HG03097 (cell line): ENCODE measurements around the gene CCDC149.

Experiments used
- ATAC-seq: cut with Tn5 transposase; IDR thresholded peaks from one replicate; pipeline ENCODE4 v1.9.1; 2021; ENCODE audit not compliant: unreplicated experiment, low FRiP score

Gene CCDC149

DNA sequence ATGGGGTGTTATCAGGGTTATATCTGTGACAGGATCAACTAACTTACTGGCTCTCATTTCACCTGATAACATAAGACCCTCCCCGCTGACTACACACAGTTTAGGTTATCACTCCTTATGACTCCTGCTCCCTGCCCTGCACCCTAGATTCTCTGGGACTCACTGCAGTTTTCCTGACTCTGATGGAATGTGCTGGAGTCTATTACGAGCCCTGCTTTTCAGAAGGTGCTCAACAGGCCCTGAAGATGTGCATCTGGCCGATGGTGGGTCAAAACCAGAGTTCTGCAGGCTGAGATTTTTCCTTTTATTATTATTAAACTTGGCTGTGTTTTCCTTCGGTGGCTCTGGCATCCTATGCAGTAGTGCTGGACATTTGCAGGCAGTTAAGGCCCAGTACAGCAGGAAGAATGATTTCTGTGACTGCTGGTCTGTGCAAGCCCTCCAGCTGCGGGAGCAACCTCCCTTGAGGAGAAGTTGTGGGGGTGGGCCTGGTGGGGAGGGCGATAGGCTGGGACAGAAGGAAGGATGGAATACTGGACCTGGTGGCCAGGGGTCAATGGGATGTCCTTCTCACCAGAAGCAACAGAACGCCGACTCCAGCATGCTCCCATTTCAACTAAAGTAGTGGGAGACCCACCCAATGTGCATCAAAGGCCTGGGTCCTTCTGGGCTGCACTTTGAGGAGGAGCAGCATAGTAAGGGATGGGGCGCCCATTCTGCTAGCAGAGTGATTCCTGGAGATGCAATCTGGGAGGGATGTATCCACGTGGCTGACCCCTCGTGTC is 106.4 kb downstream of the CCDC149 start:
- ATAC-seq, result no peak

DNA sequence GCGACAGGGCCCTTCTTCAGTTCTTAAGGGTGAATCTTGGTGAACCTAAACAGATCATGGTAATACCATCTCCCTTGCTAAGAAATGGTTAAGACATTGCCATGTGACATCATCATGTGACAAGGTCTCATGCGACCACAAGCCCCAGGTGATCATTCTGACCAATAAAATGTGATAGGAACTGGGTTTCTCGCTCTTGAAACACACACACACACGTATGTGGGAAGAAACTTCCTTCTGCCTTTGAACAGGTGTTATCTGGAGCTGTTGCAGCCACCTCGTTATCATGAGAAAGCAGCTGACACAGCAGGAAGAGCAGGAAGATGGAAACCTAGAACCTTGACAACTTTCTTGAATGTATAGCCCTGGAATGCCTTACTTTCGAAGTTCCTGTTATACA is 107.3 kb downstream of the CCDC149 start:
- no peak for ATAC-seq

DNA sequence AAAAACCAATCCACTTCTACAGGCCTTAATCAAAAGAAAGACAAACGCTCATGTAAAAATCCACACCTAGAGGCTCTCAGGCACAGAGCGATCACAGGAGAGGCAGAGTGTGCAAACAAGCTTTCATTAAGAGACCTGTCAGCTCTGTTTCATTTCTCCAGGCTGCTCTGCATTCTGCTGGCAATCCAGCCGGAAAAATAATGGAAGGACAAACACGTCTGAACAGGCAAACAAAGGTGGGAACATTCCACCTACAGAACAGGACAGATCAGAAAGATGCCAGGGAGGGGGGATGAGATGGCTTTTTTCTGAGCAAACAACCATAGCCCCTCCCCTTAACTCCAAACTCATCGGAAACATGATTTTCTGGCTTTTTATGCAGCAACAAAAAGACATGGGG is 107.8 kb downstream of the CCDC149 start:
- ATAC-seq, result no peak

DNA sequence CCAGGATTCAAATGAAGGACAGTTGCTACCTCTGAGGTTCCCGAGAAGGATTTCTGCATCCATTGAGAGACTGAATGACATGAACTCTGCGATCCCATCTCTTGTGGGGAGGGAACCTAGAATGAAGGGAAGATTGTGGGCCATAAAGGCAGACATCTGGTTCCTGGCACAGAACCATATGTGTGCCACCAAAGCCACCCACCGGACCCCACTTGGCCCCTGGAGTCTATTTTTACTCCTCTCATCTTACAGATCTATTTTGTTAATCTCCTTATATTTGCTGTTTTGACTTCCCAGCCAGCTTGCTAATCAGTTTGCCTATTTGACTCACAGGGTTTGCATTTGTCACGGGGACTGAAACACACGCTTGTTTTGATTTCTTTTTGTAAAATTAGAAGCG is 110.2 kb downstream of the CCDC149 start:
- no peak for ATAC-seq

DNA sequence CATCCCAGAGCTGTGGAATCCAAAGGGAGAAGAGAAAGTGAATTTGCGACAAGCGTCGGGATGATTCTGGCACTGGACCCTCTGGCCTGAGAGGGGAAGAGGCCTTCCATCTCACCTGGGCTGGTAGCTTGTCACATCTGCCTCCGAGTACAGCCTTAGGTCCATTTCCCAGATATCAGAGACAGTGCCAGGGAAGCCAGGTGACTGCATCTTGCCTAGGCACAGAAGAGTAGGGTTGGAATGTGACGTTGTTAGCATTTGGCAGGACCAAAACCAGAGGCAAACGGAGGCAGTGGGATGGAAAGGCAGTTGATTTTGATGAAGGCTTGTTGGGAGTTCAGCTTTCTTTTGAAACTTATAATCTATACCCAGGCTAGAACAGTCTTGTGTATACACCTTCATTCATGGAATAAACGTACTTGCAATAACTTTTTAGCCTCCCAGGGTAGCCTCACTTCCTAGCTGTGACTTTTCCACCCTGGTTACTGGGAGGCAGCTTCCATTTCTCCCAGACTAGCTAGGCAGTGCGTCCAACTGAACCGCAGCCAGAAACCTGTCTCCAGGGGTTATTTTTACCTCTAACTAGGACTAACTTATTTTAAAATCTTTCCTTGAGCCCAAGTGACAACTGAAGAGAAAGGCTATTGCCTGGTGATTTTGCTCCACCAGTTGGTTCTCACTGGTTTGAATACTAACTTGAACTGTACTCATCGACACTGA is 111.5 kb downstream of the CCDC149 start:
- no peak for ATAC-seq

DNA sequence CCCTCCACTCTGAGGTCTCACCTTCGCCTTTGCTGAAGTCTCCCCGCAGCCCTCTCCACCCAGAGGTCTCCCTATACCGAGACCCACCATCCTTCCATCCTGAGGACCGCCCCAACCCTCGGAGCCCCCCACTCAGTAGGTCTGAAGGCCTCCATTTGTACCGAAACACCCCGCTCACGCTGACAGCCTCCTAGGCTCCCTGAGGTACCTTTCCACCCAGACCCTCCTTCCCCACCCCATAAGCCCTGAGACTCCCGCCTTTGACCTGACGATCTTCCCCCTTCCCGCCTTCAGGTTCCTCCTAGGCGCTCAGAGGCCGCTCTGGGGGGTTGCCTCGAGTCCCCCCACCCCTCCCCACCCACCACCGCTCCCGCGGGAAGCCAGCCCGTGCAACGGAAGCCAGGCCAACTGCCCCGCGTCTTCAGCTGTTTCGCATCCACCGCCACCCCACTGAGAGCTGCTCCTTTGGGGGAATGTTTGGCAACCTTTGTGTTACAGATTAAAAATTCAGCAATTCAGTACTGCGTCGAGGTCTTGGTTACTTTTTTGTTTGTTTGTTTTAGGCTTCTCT is 112.4 kb downstream of the CCDC149 start:
- ATAC-seq, result no peak

DNA sequence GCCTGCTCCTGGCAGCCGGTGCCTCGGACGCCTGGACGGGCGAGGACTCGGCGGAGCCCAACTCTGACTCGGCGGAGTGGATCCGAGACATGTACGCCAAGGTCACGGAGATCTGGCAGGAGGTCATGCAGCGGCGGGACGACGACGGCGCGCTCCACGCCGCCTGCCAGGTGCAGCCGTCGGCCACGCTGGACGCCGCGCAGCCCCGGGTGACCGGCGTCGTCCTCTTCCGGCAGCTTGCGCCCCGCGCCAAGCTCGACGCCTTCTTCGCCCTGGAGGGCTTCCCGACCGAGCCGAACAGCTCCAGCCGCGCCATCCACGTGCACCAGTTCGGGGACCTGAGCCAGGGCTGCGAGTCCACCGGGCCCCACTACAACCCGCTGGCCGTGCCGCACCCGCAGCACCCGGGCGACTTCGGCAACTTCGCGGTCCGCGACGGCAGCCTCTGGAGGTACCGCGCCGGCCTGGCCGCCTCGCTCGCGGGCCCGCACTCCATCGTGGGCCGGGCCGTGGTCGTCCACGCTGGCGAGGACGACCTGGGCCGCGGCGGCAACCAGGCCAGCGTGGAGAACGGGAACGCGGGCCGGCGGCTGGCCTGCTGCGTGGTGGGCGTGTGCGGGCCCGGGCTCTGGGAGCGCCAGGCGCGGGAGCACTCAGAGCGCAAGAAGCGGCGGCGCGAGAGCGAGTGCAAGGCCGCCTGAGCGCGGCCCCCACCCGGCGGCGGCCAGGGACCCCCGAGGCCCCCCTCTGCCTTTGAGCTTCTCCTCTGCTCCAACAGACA is 113.1 kb downstream of the CCDC149 start:
- ATAC-seq, result no peak

DNA sequence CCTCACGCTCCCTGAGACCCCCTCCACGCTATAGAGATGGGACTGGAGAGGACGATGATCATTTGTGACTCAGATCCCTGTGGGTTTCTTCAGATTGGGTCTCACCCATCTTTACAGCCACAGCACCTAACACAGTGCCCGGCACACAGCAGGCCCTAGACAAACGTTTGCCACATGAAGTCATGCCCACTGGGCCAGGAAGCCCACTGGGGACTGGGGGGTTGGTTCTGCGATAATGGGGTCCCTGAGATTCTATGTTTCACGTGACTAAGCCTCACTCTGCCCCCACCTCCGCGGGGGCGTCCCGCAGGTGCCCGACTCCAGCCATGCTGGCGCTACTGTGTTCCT is 113.7 kb downstream of the CCDC149 start:
- ATAC-seq, result no peak

DNA sequence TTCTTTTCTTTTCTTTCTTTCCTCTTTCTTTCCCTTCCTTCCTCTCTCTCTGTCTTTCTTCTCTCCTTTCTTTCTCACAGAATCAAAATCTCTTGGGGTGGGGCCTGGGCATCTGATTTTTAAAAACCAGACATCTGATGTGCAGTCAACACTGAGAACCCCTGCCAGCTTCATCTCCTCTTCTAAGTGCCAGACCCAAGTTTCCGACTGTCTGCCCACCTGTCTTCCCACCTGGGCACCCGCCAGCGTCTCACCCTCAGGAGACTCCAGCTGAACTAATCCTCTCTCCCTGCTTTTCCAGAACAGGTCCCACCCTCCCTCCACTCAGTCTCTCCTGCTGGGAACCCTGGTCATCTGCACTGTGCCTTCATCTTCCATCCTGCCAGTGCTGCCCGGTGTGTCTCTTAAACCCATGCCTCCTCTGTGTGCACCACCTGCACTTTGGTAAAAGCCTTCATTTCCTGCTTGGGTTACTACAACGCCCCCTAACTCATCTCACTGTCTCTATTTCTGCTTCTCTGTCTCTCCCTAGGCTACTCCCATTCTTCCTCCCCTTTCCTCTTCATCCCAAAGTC is 114.7 kb downstream of the CCDC149 start:
- no peak for ATAC-seq

DNA sequence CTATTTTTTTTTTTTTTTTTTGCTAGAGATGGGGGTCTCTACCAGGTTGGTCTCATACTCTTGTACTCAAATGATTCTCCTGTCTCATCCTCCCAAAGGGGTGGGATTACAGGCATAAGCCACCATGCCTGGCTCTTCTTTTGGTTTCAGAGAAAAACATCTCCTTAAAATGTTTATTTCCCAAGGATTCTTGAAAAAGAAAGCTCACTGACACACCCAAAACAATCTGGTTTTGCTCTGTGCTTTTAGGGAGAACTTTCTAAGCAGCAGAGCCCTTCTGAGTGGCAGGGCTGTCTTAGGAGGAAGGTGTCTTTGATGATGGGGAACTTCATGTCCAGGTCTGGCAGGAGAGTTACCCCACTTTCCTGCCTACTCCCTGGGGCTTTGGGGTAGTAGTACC is 116.2 kb downstream of the CCDC149 start:
- ATAC-seq, result no peak

DNA sequence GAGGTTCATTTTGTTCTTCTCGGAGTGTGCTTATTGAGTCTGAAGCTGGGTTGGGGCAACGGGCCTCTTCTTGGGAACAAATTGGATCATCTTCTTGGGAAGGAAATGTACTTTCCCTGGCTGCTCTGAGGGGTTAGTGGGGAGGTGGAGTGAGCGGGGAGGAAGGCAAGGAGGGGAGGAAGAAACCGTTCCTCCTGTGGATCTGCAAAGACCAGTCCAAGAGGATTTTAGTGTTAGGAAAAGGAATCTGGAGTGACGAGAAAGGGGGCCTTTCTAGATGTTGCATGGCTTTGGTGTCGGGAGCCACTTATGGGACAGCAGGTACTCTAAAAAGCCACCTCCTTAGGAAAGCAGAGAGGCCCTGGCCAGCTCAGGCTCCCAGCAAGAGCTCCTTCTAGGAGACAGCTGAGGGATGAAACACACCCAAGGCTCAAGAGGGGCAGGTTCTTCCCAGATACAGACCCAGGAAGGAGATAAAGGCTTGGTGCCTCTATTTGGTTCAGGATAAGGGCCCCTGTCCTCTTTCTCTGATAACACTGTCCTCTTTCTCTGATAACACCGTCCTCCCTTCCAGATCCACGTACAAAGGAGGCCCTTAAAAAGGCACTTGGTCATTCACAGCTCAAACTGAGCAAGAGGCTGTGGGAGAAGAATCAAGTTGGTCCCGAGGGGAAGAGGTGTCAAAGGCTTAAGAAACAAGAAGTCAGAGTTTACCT is 117.0 kb downstream of the CCDC149 start:
- ATAC-seq, result no peak

DNA sequence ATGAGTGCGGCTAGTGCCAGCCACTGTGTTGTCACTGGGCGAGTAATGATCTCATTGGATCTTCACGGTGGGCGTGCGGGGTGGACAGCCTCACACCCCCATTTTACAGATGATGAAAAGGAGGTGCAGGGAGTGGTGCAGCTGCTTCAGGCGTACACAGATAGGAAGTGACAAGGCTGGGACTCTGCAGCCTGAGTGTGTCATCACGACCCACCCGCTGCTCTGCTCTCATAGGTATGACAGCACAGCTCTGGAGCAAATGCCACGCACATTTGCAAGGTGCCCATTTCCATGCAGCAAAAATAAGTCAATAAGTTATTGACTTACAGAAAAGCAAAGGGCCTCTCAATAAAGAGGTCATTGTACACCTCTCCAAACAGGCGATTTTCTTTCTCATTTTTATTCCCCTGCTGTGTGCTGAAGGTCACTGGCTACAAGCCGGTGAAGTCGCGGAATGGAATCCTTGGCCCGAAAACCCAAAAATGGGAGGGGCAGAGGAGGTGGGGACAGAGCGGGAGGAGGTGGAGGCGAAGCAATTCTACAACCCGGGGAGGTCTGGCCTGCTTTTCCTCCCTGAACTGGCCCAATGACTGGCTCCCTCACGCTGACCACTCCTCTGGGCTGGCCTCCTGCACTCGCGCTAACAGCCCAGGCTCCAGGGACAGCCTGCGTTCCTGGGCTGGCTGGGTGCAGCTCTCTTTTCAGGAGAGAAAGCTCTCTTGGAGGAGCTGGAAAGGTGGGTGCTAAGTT is 117.8 kb downstream of the CCDC149 start, which contains the start of gene SOD3:
TSS of gene SOD3 (plus strand) at position 658 of the 750 bp plus-strand sequence. CDS start 3,949 bp downstream, outside the sequence.
- ATAC-seq, result no peak

DNA sequence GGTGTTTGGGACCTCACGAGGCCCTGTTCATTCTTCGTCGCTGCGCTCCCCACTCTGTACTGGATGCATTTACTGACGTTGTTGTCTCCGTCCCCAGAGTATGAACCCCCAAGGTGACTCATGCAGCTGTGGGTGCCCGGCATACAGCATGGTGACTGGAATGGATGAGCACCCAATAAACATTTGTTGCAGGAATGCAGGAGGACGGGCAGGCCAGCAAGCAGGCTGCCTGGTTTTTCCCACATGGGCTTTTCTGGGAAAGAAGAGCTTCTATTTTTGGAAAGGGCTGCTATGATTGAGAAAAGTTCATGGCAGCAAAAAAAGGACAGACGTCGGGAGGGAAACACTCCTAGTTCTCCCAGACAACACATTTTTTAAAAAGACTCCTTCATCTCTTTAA is 118.4 kb downstream of the CCDC149 start:
- ATAC-seq, result no peak

DNA sequence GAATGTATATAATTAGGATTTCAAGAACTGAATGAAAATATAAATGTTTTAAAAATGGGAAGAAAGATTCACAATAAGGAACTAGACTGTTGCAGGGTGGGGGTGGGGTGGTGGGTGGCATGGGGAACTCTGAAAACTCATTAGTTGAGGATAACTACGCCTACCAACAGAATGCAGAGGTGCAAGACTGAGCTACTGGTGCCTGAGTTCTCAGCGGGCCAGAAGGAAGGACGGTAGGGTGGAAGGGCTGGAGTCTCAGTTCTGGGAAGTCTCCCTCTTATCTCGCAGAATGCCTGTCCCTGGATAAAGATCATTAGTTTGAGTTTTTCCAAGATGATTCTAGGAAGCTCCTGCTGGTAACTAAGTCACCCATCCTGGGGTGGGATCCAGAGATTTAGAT is 118.8 kb downstream of the CCDC149 start:
- no peak for ATAC-seq

DNA sequence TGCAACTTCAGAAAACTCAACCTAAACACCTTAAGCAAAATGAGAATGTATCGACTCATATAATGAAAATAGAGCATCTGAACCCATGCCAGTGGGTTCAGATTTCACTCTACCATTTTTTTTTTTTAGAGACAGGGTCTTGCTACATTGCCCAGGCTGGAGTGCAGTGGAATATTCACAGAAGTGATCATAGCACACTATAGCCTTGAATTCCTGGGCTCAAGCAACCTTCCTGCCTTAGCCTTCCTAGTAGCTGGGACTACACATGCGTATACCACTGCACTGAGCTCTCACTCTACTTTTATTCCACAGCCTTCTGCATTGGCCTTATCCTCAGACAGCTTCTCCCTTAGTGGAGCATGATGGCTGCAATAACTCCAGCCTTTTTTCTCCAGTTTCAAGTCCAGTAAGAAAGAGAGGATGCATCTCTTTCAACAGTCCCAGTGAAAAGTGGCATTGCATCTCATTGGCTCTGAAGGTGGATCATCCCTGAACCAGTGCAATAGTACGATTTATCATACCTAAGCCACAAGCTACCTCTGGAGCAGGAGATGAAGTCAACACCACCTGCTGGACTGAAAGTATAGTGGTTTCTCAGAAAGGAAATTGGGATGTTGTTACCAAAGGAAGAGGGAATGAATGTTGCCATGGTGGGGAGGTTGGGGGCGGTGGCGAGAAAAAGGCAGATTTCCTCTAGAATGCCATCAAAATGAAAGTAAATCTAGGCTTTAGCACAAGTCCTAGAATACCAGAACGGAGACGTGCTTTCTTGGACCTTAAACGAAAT is 119.4 kb downstream of the CCDC149 start:
- no peak for ATAC-seq

DNA sequence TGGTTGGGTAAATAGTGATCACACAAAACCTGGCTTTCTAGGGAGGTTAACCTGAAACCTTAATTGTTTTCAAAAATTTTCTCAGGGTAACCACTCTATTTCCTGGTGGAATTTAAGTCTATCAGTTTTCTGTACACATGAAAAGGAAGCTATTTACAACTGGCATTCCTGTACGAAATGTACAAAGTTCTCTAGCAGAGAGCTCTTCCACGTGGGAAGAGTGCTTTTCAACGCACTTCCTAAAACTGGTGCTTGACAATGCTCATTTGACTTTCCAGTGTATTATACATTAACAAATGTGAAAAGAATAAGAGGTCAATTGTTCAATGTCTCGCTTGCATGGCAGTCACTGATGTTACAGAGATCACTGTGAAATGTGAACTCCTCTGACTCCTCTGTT is 120.3 kb downstream of the CCDC149 start:
- no peak for ATAC-seq

DNA sequence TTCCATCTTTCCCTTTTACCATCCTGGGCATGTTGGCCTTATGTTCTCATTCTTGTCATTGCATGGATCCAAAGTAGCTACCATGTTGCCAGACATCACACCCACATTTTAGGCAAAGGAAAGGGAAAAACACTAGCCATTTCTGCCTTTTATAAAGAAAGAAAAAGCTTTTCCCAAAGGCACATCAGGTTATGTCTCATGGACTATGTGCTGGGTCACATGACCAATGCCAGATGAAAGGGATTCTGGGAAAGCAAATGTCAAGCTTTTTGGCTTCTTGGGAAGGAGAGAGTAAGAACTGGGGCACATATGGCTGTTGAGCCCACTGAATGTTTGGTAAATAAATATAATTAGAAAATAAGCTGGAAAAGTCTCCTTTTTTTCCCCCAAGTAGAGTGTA is 121.8 kb downstream of the CCDC149 start:
- ATAC-seq, result no peak

DNA sequence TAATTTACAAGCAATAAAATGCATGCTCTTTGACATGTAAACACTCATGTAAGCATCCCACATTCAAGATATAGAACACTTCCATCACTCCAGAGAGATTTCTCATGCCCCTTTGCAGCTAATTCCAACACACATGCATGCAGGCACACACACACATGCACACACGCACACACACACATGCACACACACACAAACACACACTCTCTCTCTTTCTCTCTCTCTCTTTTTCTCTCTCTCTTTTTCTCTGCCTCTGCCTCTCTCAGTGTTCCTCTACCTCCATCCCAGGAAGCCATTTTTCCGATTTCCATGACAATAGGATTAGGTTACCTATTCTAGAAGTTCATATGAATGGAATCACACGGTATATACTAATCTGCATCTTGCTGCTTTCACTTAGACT is 129.3 kb downstream of the CCDC149 start:
- ATAC-seq, result no peak
